Tibial artery (tissue), 4 donors: ENCODE results near the gene FAM210B.
A peak's percentile ranks its signal among the peaks of the same experiment; 100 is the strongest.

Experiments used
- DNase-seq, 2 donors: peaks; one replicate each; pipeline ENCODE4 v3.0.0-alpha.2; 2019
- H3K27ac ChIP-seq, 2 donors: fragments of 200-600 bp; sonication (generic) in 1 of 2; 1 replicate in 1 of 2; 2 replicates in 1 of 2; pipeline ENCODE4 v1.5.1; 2018 to 2019; ENCODE audit warnings: mild to moderate bottlenecking in 1 of 2
- H3K27me3 ChIP-seq, 2 donors: fragments of 200-600 bp; sonication (generic) in 1 of 2; one replicate each; pipeline versions ENCODE4 v1.5.1 to v1.6.0; 2016 to 2019
- H3K36me3 ChIP-seq, 3 donors: fragments of 200-600 bp; sonication (generic) in 2 of 3; one replicate each; pipeline ENCODE4 v1.5.1; 2016 to 2019; ENCODE audit warnings: mild to moderate bottlenecking in 2 of 3
- H3K4me1 ChIP-seq, 4 donors: fragments of 200-600 bp; sonication (generic) in 2 of 4; 1 replicate in 3 of 4; 2 replicates in 1 of 4; pipeline ENCODE4 v1.5.1; 2016 to 2019
- H3K4me3 ChIP-seq, 2 donors: fragments of 200-600 bp; sonication (generic) in 1 of 2; 1 replicate in 1 of 2; 2 replicates in 1 of 2; pipeline ENCODE4 v1.5.1; 2018 to 2019; ENCODE audit warnings: mild to moderate bottlenecking in 2 of 2
- H3K9me3 ChIP-seq, 3 donors: fragments of 200-600 bp; sonication (generic) in 1 of 3; one replicate each; pipeline ENCODE4 v1.5.1; 2016 to 2019
- intact Hi-C: fragments of 100-400 bp; cut with DNase I; formaldehyde crosslinking; loops from one replicate; pipeline ENCODE4 v1.15.0; 2023; ENCODE audit warnings: low total_unique reads
- TF ChIP-seq, protein P1 (sequence below), 2 experiments: fragments of 200-600 bp in 1 of 2; fragments of 450-650 bp in 1 of 2; IDR thresholded peaks; one replicate each; pipeline ENCODE4 v1.5.1; 2017 to 2019; ENCODE audit warnings: antibody characterized with exemption in 2 of 2, mild to moderate bottlenecking in 1 of 2, moderate library complexity in 1 of 2

FAM210B gene

DNA sequence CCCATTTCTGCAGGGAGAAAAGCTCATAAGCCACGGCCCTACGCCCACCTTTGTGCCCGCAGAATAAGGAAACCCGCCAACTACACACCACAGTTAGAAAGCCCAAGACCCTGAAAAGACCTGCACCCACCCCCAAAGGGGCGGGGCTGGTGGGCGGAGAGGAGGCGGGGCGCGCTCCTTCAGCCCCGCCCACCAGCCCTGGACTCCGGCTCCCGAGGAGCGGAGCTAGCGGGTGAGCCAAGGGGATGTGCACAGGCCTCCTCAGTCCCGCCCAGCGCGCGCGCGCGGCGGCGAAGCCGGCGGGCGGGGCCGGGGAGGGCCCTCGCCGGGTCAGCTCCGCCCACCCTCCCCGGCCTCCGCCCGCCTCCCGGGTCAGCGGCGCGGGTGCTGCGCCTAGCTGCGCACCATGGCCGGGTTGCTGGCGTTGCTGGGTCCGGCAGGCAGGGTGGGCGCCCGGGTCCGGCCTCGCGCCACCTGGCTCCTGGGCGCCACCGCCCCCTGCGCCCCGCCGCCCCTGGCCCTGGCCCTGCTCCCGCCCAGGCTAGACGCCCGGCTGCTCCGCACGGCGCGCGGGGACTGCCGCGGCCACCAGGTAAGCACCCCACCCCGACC lies at the start of gene FAM210B:
TSS of gene FAM210B (plus strand) at position 375 of the 612 bp plus-strand sequence. CDS start at position 407, 32 bp downstream.
- Histone ChIP-seq H3K9me3 (no peaks in the 10 kb centered on the region), H3K27ac (peak within 1 kb of the TSS; percentile 77 to 84), H3K4me3 (peak within 1 kb of the TSS; percentile 77 to 84), H3K36me3 (peaks cover 0 to 6% (median 0%) of the 10 kb centered on the region in 3 donors), H3K4me1 (peaks cover 0 to 38% (median 16%) of the 10 kb centered on the region in 4 donors), H3K27me3 (no peaks in the 10 kb centered on the region)
- intact Hi-C loops: loop anchor here (2.0 kb wide), 1 partner anchor 110 kb away; the partner anchor contains the start of gene RTF2
- TF ChIP-seq, protein P1, sequence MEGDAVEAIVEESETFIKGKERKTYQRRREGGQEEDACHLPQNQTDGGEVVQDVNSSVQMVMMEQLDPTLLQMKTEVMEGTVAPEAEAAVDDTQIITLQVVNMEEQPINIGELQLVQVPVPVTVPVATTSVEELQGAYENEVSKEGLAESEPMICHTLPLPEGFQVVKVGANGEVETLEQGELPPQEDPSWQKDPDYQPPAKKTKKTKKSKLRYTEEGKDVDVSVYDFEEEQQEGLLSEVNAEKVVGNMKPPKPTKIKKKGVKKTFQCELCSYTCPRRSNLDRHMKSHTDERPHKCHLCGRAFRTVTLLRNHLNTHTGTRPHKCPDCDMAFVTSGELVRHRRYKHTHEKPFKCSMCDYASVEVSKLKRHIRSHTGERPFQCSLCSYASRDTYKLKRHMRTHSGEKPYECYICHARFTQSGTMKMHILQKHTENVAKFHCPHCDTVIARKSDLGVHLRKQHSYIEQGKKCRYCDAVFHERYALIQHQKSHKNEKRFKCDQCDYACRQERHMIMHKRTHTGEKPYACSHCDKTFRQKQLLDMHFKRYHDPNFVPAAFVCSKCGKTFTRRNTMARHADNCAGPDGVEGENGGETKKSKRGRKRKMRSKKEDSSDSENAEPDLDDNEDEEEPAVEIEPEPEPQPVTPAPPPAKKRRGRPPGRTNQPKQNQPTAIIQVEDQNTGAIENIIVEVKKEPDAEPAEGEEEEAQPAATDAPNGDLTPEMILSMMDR (IDR thresholded peaks at IDR 0.05): no peak
- DNase-seq: peak; percentile 84 to 93

GRCh38 chr20:56316051-56316450 lies 42.7 kb upstream of the FAM210B start:
- H3K27ac ChIP-seq: no peak overlapping the region
- TF ChIP-seq, protein P1 (IDR thresholded peaks at IDR 0.05): no peak
- H3K9me3 ChIP-seq: peaks cover 0 to 6% (median 0%) of the 10 kb centered on the region in 3 donors
- no peaks in the 10 kb centered on the region for H3K36me3 ChIP-seq
- H3K27me3 ChIP-seq: no peaks in the 10 kb centered on the region
- no peak for DNase-seq
- H3K4me3 ChIP-seq: no peak overlapping the region
- no peaks in the 10 kb centered on the region for H3K4me1 ChIP-seq
- intact Hi-C loops: no loop called here

DNA sequence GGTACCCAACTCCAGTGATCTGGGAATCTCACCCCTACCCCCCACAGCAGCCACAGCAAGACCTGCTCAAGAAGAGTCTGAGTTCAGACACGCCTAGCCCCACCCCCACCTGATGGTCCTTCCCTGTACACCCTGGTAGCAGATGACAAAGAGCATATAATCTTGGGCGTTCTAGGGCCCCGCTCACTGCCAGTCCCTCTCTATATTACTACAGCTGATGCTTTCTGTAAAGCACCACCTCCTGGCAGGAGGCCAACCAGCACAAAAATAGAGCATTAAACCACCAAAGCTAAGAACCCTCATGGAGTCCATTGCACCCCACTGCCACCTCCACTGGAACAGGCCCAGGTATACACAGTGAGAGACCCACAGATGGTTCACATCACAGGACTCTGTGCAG lies 42.3 kb upstream of the FAM210B start:
- no peak for DNase-seq
- TF ChIP-seq, protein P1 (IDR thresholded peaks at IDR 0.05): no peak
- H3K4me3 ChIP-seq: no peak overlapping the region
- intact Hi-C loops: no loop called here
- peaks cover 0 to 6% (median 0%) of the 10 kb centered on the region in 3 donors for H3K9me3 ChIP-seq
- no peaks in the 10 kb centered on the region for H3K4me1 ChIP-seq
- H3K27me3 ChIP-seq: no peaks in the 10 kb centered on the region
- no peaks in the 10 kb centered on the region for H3K36me3 ChIP-seq
- H3K27ac ChIP-seq: no peak overlapping the region

DNA sequence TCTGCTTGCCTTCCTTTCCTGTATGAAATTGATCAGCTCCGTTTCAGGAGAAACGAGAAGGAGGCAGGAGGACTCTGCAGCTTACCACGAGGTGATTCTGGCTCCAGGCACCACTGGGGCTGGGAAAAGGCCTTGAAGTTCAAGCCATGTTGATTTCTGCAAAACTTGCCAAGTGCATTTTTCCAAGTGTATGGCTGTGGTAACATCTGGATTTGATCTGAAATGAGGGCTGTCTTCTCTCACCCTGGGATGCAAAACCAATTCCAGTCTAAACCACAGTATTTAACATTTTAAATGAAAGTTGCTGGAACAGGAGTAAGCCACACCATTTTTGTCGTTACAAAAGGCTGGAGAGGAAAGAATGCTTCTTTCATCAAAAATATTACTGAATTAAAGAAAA lies 36.1 kb upstream of the FAM210B start:
- H3K27ac ChIP-seq: no peak overlapping the region
- TF ChIP-seq, protein P1 (IDR thresholded peaks at IDR 0.05): no peak
- intact Hi-C loops: no loop called here
- no peaks in the 10 kb centered on the region for H3K27me3 ChIP-seq
- no peaks in the 10 kb centered on the region for H3K36me3 ChIP-seq
- H3K4me1 ChIP-seq: no peaks in the 10 kb centered on the region
- H3K9me3 ChIP-seq: no peaks in the 10 kb centered on the region
- no peak for DNase-seq
- no peak overlapping the region for H3K4me3 ChIP-seq

- Histone ChIP-seq H3K4me3 (no peak overlapping the region), H3K36me3 (no peaks in the 10 kb centered on the region), H3K27ac (no peak overlapping the region), H3K27me3 (no peaks in the 10 kb centered on the region), H3K9me3 (no peaks in the 10 kb centered on the region), H3K4me1 (no peaks in the 10 kb centered on the region)
- TF ChIP-seq, protein P1 (IDR thresholded peaks at IDR 0.05): no peak
- intact Hi-C loops: no loop called here
- no peak for DNase-seq
These were observed 35.6 kb upstream of the FAM210B start for GRCh38 chr20:56323206-56323605.
